Measurements from ENCODE around the gene TDRD7. TPM values are rescaled to one million over a fixed set of nuclear protein-coding genes. Genes with fewer than 3 reads are reported as not detected.

The TDRD7 gene
- total and polyA plus RNA-seq, 2 of the 13 experiments (the other 11 are each of a cell fraction or from before 2014, with no cell fraction given), result 9.8 to 15.5 TPM

GRCh38 chr9:97425336-97425972 lies 13.6 kb downstream of the TDRD7 start:
- no peaks in the 10 kb centered on the region for H3K9me3 ChIP-seq (ENCODE audit: low read length)
- no peak overlapping the region for H3K27ac ChIP-seq (ENCODE audit: extremely low read length, insufficient read depth, low read length)

More at GRCh38 chr9:97425336-97425972, 13.6 kb downstream of the TDRD7 start:
- Histone ChIP-seq H3K4me3 (replicated peaks in 1 of 3; ENCODE audit: insufficient read depth in 1 of 3, low read depth in 2 of 3, low read length in 3 of 3) (no peak overlapping the region), H3K9ac (ENCODE audit: insufficient read depth, low read depth, low read length) (no peak overlapping the region), H4K20me1 (ENCODE audit: insufficient read depth, low read length) (peaks cover 5% of the 10 kb centered on the region; the same call in 1 of the 2 replicates), H3K79me2 (ENCODE audit: insufficient read depth, low read length) (peaks cover 41% of the 10 kb centered on the region), H3K4me2 (ENCODE audit: low read depth, low read length) (no peak overlapping the region), H3K4me1 (ENCODE audit: insufficient read depth, low read length) (peaks cover 17% of the 10 kb centered on the region), H3K27me3 (ENCODE audit: control insufficient read depth in 1 of 2, insufficient read depth in 2 of 2, low read length in 2 of 2) (no peaks in the 10 kb centered on the region), H2AFZ (ENCODE audit: low read length) (no peak overlapping the region), H3K36me3 (replicated peaks in 1 of 2; ENCODE audit: control insufficient read depth in 1 of 2, insufficient read depth in 2 of 2, low read length in 2 of 2) (peaks cover 3 to 19% of the 10 kb centered on the region in 2 experiments; a peak in 4 of 5 replicates)
- in situ Hi-C loops (cut with HindIII; ENCODE audit: extremely low pct_ligation_motif_present, low pct_unique_long_range_greater_than_20kb), result no loop called here
- ChIA-PET POLR2A (no interaction called here), CTCF (ENCODE audit: low intra/inter-chr PET ratio, low total read pairs) (no interaction called here)
- FAIRE-seq (no peak), DNase-seq (ENCODE audit: low spot score) (no peak), ATAC-seq (no peak)
- intact Hi-C loops (cut with micrococcal nuclease; ENCODE audit: unreplicated experiment), result no loop called here
- TF ChIP-seq ZFP91 (CRISPR knock-in tag; IDR thresholded peaks at IDR 0.05; ENCODE audit: borderline replicate concordance), result no peak
- no peak for TF ChIP-seq ZNF205 (CRISPR knock-in tag; IDR thresholded peaks at IDR 0.05)
- TF ChIP-seq MIER3 (CRISPR knock-in tag; IDR thresholded peaks at IDR 0.05; ENCODE audit: borderline replicate concordance), result no peak
- TF ChIP-seq SP140L (CRISPR knock-in tag; IDR thresholded peaks at IDR 0.05; ENCODE audit: borderline replicate concordance), result no peak
- TF ChIP-seq ATF1 (CRISPR knock-in tag; IDR thresholded peaks at IDR 0.05), result no peak
- TF ChIP-seq THAP9 (CRISPR knock-in tag; IDR thresholded peaks at IDR 0.05; ENCODE audit: borderline replicate concordance), result no peak
- no peak for TF ChIP-seq ZFP37 (CRISPR knock-in tag; IDR thresholded peaks at IDR 0.05; ENCODE audit: borderline replicate concordance)
- TF ChIP-seq ZHX1 (CRISPR knock-in tag; IDR thresholded peaks at IDR 0.05; ENCODE audit: low read depth), result no peak
- no peak for TF ChIP-seq PRPF4 (IDR thresholded peaks at IDR 0.05; ENCODE audit: low read depth, low read length, poor library complexity, severe bottlenecking)
- no TSS peak for BruUV-seq (replicated peaks)
- 86% methylated on average over 4 of the region's 4 CpGs for WGBS (ENCODE audit: low lambda C conversion rate)

All from HepG2 (cell line).